Measurements from ENCODE around the gene GMFB.
"Not testable (repeated sequence)": the region's sequence is repeated elsewhere in the genome, so short reads cannot be mapped to it uniquely, and the experiment has no call there.

The GMFB gene

DNA sequence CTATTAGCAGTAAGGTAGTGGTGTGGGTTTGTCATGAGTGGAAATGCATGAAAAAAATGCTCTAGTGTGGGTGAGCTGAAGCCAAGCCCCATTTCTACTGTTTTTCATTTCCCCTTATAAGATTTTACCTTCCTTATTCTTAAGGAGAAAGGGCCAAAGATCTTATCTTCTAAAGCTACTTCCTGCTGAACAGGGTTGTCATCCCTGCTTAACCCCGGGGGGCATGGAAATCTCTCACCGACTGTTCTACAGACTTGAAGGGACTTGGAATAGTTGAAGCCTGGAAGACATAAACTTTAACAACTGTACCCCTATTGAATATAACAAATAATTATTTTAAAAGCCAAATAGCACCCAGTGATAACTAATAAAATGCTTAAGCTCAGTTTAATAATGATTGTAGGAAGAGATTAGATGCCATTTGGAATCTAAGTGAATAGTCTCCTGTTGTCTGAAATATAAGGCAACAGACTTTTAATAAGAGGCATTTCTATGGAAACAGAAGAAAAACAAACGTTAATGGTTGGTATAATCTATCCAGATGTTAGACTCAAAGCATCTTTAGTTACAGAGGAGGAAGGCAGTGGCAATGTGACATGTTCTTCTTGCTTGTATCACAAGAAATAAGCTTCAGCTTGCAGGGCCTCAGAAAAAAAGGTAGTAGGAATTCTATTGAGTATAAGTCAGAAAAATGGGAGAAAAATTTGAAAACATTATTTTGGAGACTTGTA lies 1.8 kb upstream of the GMFB start:
- peak; percentile 61 for DNase-seq

DNA sequence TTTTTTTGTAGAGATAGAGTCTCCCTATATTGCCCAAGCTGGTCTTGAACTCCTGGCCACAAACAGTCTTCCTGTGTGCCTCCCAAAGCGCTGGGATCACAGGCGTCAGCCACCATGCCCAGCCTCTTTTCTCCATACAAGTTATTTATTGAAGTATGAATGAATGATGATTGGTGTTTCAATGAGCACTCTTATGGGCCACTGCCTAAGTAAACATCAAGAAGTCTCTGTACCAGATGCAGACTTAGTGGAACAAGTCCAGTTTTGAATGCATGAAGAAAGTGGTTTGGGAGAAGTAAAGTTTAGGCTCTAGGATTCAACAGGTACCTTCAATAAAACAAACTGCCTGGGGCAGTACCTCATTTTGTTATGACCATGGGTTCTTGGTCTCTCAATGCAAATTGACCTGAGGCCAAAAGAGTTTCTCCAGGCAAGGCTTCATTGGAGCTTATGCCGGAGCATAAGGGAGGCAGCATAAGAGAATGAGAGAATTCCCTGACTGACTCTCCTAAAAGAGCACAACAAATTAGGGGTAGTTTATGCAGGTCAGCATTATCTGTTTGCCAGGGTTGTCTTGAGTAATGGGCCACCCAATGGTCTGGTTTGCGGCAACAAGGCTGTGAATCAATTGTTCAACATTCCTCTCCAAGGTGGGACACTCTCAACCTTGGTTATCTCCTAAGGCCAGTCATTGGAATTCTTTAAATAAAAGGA lies 1.1 kb upstream of the GMFB start:
- peak; percentile 4 for DNase-seq

DNA sequence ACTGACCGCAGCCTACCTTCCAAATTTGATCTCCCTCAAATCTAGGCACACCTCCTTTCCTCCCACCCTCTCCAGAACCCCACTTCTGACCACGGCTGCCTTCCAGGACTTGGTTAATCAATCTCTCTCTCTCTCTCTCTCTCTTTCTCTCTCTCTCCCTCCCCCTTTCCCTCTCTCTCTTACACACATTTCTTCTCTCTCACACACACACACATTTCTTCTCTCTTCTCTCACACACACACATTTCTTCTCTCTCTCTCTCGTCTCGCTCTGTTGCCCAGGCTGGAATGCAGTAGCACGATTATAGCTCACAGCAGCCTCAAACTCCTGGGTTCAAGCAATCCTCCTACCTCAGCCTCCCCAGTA lies 521 bp upstream of the GMFB start:
- DNase-seq: no peak

DNA sequence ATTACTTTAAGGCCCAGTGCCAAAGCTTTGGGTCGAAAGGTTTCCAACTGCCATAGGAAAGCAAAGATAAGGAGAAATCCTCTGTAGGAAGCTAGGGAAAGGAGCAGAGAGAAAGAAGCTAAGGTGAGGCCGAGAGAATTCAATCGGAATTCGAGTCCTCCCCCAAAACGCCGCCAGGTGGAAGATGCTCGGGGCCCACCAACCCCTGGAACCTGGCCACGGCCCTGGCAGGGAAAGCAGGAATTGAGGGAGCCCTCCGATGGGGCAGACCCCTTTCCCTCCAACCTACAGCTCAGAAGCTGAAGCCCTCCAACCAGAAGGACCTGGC lies 498 bp downstream of the GMFB start:
- no peak for DNase-seq

DNA sequence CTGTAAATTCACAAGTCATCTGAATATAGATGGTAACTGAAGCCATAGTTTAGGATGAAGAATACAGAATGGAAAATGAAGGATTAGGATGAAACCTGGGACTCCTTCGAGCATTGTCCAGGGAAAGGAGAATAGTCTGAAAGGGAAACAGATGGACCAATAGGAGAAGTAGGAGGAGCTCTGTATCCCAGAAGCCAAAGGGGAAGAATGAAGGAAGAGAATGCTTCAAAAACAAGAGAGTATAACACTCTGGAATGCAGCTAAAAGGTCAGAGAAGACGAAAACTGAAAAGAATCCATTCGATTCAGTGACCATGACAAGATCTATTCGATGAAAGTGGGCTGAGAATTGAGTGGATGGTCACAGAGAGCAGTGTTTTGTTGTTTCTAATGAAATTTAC lies 1.0 kb downstream of the GMFB start:
- no peak for DNase-seq

DNA sequence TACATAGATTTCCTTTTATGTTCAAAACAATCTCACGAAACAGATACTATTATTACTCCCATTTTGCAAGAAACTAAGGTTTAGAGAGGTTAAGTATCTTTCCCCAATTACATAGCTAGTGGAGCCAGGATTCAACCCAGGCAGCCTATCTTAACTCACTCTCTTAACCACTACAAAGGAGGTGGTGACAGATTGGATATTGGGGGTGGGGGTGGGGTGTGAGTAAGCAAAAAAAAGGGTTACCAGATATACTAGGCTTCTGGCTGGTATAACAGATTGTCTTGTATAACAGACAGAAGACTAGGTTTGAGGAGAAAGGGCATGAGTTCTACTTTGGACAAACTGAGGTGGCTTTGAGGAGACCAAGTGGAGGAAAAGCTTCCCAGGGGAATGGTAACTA lies 2.1 kb downstream of the GMFB start:
- no peak for DNase-seq

DNA sequence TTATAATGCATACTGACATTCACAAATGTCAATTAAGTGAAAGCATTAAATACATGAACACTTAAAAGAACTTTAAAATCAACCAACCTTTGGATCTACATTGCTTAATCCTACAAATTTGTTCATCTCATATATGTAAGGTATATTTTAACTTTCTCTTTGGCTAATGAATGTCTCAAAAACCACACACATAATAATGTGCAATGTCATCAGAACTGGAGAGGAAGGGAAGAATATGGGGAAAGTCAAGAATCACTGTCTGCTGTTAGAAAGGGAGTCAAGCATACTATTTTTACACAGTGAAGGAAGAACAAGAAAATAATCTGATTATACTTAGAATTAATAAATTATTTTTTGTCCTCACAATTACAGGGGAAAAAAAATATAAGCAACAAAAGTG lies 4.9 kb downstream of the GMFB start:
- DNase-seq: no peak

DNA sequence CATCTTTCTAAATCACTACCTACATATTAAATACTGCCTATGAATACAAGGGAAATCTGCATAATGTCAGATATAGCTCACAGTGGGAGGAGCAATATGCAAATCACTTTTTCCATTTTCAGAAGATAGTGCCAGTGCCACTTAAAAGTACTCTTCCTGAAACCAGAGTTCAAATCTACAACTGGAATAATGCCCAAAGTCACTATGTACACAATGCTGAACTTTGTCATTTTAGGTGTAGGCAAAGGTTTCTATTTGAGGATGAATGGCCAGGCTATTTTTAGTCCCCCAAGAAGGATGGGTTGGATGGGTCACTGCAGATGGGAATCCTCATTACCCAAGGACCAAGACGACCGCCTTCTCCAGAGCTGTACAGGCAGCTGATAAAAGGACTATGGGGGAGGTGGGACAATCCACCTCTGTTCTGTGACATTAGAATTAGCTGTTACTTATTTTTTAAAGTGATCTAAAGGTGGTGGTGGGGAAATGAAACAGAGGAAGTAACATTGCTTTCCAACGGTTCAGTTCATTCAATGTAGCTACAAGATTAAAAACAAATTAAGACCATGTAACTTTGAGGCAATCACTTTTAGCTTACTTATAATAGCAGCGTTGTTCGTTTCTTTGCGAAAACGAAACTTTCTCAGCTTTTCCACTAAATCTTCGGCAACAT lies 5.6 kb downstream of the GMFB start:
- peak; percentile 48 for DNase-seq

DNA sequence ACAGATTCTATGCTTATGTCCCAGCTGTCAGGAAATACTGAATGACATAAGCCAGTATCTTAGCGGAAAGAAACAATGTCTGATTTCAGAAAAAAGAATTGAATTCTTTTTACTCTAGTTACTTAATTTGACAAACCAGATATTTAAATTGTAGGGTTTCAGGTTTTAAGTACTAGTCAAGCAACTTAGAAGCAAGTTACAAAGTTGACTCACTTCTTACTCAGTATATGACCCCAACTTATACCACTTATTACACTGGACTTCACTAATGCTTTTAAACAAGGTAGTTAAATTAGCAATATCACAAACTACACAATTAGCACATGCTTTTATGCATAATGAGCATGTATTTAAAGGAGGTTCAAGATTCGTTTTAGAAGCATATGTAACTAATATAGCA lies 7.1 kb downstream of the GMFB start:
- no peak for DNase-seq

DNA sequence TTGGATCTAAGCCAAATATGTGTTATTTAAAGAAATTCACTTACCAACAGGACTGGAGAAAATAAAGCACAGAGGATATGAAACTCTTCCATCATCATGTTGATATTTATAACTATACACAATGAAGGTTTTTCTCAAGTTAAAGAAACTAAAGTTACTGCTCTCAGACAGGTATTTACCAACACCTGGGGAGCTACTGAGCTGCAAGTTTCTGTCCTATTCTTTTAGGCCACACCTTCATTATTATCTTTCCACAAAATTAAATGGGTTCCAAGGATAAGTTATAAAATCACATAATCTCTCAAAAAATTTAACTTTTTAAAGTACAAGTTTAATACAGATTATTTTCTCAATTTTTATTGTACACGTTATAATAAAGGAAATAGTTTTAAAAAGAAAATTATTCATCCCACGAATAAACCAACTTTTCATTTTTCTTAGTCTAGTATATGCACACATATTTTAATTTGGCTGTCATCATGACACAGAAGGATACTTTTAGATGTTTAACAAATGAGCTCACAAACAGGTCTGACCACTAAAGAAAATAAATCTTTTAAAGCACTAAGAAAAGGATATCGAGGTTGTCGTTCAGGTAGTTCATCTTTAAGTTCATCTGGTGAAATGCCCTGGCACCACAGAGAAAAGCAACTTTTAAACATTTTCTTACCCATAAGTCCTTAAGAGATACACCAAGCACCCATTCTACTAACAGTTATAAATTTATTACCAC lies 7.8 kb downstream of the GMFB start:
- no peak for DNase-seq

DNA sequence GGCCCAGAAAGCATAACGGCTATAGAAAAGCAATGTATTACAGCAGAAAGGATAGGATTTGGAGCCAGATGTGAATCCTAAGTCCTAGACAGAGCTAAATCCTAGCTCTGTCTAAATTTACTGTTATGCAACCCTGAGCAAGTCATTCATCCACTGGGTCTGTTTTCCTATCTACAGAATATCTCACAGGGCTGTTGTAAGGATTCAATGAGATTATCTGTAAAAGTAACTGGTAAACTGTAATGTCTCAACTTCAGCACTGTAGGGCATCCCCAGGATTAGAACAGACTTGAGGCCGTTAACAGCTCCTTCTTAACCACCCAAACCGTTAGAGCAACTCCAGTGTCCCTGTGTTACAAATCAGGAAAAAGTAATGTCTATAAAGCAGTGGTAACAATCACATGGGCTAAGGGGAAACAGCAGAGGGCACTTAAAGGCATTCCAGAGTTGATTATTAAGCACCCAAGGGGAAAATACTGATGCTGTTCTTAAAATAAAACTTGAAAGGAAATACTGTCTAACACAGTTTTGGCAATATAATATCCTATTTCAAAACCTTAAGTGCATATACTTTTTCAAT lies 10.1 kb downstream of the GMFB start:
- DNase-seq: no peak

DNA sequence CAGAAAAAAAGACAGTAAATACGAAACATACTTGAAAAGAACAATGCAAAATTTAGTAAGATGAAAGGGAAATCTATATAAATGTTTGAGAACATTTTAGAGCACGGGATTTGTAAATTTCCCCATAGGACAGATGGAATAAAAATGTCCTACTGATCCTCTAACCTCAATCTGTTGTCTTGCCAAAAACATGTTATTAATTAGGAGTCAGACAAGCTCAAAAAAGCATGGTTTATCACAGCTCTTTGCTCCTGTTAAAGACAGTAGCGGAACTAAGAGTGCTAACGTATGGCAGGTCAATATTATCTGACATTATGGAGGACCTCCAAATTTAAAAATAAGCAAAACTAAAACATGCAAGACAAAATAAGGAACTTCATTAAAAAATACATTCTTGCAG lies 12.9 kb downstream of the GMFB start:
- no peak for DNase-seq

DNA sequence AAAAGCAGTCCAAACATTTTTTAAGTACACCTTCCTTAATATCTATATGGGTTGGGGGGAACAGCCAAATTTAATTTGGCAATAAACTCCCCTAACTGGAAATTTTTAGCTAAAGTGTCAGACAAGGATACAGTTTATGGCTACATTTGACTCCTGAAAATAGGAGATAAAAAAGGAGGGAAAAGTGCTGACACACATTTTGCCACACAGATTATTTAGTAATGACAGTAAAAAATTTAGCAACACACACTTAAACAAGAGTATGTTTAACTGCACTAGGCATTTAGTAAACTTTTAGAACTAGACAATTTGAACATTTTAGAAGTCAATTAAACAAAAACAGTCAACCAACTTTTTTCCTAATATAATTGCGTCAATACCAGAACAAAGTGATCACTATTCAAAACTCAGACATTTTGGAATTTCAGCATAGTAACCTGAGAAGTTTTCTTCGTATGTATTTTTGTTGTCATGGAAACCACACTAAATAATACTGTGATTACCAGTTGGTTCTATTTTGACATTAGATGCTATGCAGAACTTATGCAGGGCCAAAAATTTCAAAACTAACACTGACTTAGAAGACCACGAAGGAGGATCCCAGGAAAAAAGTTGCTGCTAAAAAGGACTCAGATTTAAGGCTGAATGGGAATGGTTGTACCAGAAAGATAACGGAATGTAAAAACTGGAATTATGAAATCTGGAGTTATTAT lies 13.4 kb downstream of the GMFB start:
- DNase-seq: no peak

DNA sequence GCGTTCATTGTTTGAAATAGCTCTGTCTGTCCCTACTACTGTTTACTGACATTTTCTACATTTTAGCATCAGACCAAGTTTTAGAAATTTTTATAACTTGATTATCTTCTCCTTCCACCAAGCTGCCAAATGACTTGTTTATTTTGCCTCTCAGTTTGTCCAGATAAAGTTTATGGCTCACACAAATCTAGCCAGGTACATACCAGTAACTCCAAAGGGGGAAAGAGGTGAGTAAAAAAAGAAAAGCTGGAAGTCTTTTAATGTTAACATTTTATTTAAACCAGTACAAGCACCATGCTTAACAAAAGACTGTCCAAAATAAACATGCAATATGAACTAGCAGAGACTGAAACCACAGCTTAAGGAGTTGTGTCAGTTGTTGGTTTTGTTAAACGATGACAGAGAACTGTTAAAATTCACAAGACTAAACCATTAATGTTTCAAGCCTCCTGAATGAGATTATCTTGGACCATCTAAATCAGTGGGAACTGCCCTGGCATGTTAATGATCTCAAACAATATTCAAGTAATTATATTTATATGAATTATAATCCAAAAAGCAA lies 14.5 kb downstream of the GMFB start:
- DNase-seq: no peak

DNA sequence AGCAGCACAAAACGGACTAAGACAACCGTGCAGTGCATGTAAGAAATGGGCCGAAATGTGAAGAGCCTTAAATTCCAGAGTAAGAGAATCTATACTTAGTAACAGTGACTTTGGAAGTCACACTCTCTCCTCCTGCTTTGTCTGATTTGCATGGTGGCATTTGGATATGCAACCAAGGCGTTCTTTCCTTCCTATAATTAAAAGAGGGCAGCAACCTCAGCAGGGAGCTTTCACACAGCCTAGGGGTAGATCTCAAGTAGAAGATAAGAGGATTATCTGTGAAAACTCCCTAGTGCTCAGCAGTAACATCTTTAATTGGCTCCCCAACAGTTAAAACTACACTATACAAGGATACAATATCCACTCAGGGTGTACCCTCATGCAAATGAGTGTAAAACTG lies 16.5 kb downstream of the GMFB start:
- DNase-seq: no peak

DNA sequence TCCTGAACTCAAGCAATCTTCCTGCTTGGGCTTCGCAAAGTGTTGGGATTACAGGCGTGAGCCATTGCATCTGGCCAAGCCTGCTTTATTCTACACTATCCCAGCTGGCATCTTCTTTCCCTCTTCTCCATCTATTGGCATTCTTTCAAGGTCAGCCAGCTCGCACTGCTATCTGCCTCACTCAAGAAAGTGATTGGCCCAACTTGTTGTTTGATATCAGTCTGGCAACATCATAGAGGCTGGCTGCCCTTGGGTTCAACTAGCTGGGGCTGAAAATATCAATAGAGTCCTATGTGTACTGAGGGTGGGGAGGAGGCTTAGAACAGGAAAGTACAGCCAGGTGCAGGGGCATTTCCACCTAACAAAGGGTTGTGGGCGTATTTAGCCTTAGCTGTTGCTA lies 17.1 kb downstream of the GMFB start:
- DNase-seq: no peak

DNA sequence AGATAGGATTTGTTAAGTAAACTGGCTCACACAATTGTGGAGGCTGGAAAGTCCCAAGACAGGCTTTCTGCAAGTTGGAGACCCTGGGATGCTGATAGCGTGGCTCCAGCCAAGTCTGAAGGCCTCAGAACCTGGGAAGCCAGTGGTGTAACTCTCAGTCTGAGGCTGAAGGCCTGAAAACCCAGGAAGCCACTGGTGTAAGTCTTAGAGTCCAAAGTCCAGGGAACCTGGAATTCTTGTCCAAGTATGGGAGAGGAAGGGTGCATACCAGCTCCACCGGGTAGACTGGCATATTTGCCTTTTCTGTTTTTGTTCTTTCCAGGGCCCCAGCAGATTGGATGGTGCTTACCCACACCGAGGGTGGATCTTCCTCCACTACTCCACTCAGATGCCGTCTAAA lies 18.1 kb downstream of the GMFB start:
- DNase-seq: no peak

DNA sequence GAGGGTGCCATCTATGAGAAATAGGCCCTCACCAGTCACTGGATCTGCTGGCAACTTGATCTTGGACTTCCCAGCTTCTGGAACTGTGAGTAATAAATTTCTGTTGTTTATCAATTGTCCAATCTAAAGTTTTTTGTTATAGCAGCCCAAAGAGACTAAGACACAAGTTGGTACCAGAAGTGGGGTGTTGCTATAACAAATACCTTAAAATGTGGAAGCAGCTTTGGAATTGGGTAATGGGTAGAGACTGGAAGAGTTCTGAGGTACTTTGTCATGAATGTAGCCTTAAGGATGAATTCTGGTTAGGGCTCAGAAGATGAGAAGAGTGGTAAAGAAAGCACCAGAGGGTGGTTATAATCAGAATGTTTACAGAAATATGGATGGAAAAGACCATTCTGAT lies 21.5 kb downstream of the GMFB start:
- DNase-seq: no peak

DNA sequence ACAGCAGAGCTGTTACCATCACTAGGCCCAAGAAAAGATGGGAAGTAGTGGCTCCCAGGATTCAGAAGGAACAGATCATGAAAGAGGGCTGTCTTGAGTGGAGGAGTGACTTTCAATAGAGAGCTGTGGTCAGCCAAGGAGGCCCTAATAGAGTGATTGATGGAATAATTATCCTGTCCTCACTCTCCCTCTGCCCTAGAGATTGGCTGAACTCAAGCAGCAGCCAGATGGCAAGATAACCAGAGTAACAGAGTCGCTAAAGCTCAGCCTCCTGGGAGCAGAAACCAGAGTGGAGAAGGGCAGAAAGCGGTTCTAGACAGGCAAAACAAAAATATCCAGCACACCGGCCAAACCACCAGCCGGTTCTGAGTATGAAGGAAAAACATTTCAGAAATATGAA lies 23.1 kb downstream of the GMFB start:
- DNase-seq: no peak

DNA sequence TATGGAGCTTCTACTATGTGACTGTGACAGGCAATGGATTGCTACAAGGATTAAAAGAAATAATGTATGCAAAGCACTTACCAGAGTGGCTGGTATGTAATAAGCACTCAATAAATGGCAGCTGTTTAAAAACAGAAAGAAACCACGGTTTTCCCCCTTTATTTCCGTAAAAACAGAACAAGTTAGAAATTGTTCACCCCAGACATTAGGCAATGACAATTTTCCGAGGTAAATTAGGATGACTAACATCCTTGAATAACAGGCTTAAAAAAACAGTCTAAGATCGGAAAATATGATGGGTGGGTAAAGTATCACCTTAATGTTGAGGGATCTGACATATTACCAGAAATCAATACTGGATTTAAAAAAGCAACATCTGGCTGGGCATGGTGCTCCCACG lies 26.7 kb downstream of the GMFB start:
- peak; percentile 30 for DNase-seq

DNA sequence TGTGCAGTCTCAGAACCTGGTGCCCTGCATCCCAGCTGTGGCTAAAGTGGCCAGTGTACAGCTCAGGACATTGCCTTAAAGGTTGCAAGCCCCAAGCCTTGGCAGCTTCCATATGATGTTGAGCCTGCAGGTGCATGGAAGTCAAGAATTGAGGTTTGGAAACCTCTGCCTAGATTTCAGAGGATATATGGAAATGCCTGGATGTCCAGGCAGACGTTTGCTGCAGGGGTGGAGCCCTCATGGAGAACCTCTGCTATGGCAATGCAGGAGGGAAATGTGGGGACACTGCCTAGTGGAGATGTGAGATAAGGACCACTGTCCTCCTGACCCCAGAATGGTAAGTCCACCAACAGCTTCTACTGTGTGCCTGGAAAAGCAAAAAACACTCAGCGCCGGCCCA lies 29.7 kb downstream of the GMFB start:
- no peak for DNase-seq

DNA sequence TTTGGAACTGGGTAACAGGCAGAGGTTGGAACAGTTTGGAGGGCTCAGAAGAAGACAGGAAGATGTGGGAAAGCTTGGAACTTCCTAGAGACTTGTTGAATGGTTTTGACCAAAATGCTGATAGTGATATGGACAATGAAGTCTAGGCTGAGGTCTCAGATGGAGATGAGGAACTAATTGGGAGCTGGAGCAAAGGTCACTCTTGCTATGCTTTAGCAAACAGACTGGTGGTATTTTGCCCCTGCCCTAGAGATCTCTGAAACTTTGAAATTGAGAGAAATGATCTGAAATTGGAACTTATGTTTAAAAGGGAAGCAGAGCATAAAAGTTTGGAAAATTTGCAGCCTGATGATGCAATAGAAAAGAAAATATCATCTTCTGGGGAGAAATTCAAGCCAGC lies 30.2 kb downstream of the GMFB start:
- DNase-seq: not testable (repeated sequence)

DNA sequence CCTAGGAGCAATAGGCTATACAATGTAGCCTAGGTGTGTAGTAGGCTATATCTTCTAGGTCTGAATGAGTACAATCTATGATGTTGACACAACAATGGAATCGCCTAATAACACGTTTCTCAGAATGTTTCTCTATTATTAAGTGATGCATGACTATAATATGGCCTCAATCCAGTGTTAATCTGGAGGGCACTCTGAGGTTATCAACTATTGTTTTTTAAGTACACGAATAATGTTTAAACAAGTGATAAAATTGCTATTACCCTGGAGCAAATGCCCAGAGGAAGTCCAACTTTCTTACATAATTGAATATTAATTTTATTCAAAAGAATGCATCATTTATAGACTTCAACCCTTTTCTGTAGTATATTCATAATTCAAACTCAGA lies 31.2 kb downstream of the GMFB start:
- no peak for DNase-seq

All from MV-4-11 (cell line).